Measurements from ENCODE around the gene C1QTNF7.

Gene C1QTNF7

DNA sequence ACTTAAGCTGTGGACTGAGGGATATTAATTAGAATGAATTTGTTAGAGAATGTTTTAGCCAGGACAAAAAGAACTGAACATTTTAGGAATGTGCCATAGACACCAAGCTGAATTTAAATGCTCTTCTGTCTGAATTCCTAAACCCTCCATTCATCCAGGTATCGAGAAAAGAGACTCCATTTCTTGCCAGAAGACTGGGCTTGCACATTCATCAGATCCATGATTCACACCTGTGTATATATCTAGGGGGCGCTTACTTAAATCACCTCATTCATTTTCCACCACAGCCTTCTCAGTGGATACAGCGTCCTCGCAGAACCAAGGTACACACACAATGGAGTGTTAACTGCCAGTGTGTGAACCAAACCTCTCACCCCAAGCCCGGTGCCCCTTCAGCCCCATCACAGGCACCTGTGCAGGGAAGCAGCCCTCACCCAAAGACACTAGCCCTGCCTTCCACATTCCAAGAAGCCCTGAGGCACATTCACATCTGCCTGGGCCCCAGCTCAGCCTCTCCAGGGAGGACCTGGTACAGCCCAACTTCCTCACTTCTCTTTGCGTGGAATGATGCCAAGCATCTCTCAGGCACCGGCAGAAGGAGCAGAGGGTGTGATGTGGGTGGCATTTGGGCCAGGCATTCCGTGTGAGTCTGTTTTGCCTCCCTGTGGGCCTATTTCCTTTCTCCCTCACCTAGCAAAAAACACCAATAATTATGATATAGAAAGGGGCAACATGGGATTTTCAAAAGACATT, 35.6 kb upstream of the C1QTNF7 start:
- TF ChIP-seq, protein P1, sequence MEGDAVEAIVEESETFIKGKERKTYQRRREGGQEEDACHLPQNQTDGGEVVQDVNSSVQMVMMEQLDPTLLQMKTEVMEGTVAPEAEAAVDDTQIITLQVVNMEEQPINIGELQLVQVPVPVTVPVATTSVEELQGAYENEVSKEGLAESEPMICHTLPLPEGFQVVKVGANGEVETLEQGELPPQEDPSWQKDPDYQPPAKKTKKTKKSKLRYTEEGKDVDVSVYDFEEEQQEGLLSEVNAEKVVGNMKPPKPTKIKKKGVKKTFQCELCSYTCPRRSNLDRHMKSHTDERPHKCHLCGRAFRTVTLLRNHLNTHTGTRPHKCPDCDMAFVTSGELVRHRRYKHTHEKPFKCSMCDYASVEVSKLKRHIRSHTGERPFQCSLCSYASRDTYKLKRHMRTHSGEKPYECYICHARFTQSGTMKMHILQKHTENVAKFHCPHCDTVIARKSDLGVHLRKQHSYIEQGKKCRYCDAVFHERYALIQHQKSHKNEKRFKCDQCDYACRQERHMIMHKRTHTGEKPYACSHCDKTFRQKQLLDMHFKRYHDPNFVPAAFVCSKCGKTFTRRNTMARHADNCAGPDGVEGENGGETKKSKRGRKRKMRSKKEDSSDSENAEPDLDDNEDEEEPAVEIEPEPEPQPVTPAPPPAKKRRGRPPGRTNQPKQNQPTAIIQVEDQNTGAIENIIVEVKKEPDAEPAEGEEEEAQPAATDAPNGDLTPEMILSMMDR (IDR thresholded peaks at IDR 0.05) = no peak

DNA sequence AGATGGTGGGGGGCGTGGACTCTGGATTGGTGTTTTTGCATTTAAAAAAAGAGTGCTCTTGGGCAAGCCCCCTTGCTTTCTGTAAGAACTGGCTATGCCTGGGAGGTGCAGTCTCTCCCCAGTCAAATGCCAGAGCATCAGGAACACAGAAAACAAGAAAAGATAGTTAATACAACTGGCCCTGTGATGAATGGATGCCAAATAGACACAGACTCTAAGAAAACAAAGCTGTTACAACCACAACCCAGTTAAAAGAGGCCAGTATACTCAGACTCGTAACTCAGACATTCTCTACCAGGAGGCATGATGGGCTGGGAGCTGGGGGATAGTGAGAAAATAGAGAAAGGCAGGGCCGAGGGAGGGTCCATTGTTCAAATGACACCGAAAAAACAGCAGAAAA, 32.5 kb upstream of the C1QTNF7 start:
- TF ChIP-seq, protein P1 (IDR thresholded peaks at IDR 0.05) = no peak

DNA sequence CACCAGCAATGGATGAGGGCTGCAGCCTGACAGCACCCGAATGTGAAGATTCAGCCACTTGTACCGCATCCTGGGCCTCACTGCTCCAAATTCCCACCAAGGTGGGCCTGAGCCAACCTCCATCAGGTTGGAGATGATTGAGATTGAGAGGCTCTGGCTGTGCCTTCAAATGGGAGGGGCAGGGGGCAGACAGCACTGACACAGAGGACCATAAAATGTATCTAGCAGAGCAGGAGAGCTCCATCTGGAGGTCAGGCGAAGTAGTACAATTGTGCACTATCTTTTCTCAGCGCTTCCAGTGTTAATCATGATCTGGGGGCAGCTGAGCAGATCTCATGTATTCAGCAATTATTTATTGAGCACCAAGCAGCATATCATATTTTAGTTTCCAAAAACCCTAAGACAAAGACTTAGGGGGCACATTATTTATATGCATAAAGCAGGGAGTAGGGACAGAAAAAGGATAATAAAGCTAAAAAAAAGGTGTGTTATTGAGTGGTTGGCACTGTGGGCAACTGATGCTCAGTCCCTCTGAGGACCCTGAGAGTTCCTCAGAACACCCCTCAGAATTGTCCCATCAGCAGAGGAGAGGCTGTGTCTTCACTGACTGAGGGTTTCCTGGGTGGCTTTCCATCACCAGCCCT, 31.6 kb upstream of the C1QTNF7 start:
- TF ChIP-seq, protein P1 (IDR thresholded peaks at IDR 0.05) = peak; percentile 88

DNA sequence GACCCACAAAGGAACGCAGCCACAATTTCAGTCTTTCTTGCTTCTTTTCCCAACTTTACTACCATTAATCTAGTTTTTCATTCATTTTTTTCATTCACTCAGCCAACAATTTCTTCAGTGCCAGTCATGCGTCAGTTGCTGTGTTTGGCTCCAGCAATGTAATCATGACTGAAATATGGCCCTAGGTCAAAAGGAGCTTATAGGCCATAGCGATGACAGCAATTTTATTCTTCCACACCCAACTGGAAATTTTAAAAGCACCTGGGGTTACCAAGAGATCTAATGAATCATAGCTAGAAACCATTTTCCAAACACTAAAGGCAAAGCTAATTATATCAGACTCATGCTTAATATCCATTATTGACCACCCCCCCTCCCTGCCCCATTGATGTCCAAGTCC, 29.8 kb upstream of the C1QTNF7 start:
- TF ChIP-seq, protein P1 (IDR thresholded peaks at IDR 0.05) = no peak

DNA sequence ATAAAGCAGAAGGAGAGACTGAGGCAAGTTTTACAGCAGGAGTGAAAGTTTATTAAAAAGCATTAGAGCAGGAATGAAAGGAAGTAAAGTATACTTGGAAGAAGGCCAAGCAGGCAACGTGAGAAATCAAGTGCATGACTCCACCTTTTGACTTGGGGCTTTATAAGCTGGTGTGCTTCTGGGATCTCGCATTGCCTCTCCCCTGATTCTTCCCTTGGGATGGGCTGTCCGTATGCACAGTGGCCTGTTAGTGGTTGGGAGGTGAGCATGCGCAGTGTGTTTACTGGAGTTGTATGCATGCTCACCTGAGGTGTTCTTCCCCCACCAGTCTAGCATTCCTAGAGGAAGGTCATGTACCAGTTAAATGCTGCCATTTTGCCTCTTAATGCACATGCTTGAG, 29.1 kb upstream of the C1QTNF7 start:
- TF ChIP-seq, protein P1 (IDR thresholded peaks at IDR 0.05) = no peak

DNA sequence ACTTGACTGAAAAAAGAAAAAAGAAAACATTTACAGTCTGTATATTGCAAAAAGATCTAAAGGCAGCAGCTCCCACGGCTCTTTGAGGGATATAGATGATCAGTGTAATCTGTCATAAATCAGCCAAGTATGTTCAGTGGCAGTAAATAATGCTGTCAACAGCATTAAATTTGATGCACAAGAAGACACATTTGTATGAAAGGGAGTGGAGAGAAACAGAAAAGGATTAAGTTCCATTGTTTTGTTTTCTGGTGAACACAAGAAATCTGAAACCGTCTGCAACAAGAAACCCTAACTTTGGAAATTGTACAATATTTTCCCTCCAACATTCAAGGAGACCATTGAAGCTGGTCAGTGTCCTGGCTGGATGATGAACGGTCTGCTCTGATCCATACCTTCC, 27.6 kb upstream of the C1QTNF7 start:
- TF ChIP-seq, protein P1 (IDR thresholded peaks at IDR 0.05) = no peak

DNA sequence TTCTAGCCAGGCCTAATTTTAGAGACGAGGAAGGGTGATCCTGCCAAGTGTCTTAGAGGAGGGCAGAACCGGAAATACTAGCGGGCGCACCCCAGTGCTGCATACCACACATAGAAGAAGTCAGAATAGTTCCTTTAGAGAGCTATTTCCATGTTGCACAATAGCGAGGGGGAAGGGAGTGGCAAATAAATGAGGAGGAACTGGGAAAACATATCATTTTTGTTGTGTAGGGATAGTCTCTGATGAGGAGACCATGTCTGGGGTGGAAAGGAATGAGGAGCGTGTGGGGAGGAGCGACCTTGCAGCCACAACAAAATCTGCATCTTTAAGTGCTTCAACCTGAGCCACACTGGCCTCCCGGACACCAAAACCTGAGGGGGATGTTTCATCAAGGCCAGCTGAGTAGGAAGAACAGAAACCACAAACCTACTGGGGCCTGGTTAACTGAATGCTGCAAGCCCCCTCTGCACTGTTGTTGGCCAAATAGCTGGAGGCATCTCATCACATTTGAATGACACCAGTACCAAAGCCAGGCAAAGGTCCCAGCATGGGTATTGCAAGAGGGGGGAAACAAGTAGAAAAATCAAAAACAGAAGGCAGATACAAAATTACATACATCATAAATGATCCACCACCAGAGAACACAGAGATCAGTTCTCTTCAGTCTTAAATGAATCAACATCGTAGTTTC, 26.7 kb upstream of the C1QTNF7 start:
- TF ChIP-seq, protein P1 (IDR thresholded peaks at IDR 0.05) = no peak

Data from LNCAP (cell line).